Parathyroid adenoma (tissue), 2 donors: ENCODE measurements around the gene GJC1.

Experiments used
- H2AFZ ChIP-seq: fragments of 300-600 bp; sonication (generic); one replicate; pipeline ENCODE4 v1.7.0; 2017; ENCODE audit warnings: antibody characterized with exemption, mild to moderate bottlenecking
- H3K27ac ChIP-seq: fragments of 300-600 bp; sonication (generic); one replicate; pipeline ENCODE4 v1.7.0; 2017
- H3K27me3 ChIP-seq: fragments of 300-600 bp; sonication (generic); one replicate; pipeline ENCODE4 v1.7.0; 2017; ENCODE audit warnings: low read length; ENCODE audit not compliant: control insufficient read depth, insufficient read depth
- H3K36me3 ChIP-seq: fragments of 300-600 bp; sonication (generic); one replicate; pipeline ENCODE4 v1.7.0; 2017; ENCODE audit warnings: low read length; ENCODE audit not compliant: control insufficient read depth, insufficient read depth
- H3K4me1 ChIP-seq: fragments of 300-600 bp; sonication (generic); one replicate; pipeline ENCODE4 v1.7.0; 2017; ENCODE audit warnings: control low read depth
- H3K4me2 ChIP-seq: fragments of 300-600 bp; sonication (generic); one replicate; pipeline ENCODE4 v1.7.0; 2017; ENCODE audit warnings: low read length
- H3K4me3 ChIP-seq: fragments of 300-600 bp; sonication (generic); one replicate; pipeline ENCODE4 v1.7.0; 2017; ENCODE audit warnings: low read depth, low read length
- H3K79me2 ChIP-seq: fragments of 300-600 bp; sonication (generic); one replicate; pipeline ENCODE4 v1.7.0; 2017; ENCODE audit warnings: control low read depth
- H3K9ac ChIP-seq: fragments of 300-600 bp; sonication (generic); one replicate; pipeline ENCODE4 v1.7.0; 2017; ENCODE audit warnings: mild to moderate bottlenecking
- H3K9me3 ChIP-seq: fragments of 300-600 bp; sonication (generic); one replicate; pipeline ENCODE4 v1.7.0; 2017; ENCODE audit warnings: low read length; ENCODE audit not compliant: control insufficient read depth
- TF ChIP-seq, protein P1 (sequence below): fragments of 300-600 bp; sonication (generic); IDR thresholded peaks from one replicate; pipeline ENCODE4 v1.7.0; 2017; ENCODE audit warnings: antibody characterized with exemption, mild to moderate bottlenecking
- donor health status: primary hyperparathyroidism.

GJC1 gene

GRCh38 chr17:44795421-44795820 is 34.7 kb downstream of the GJC1 start:
- Histone ChIP-seq H3K27me3 (no peaks in the 10 kb centered on the region), H2AFZ (no peak overlapping the region), H3K4me3 (no peak overlapping the region), H3K4me2 (no peak overlapping the region), H3K27ac (peak overlapping the region; percentile 63), H3K9me3 (no peaks in the 10 kb centered on the region), H3K9ac (no peak overlapping the region), H3K79me2 (no peaks in the 10 kb centered on the region), H3K4me1 (no peaks in the 10 kb centered on the region), H3K36me3 (no peaks in the 10 kb centered on the region)
- TF ChIP-seq, protein P1, sequence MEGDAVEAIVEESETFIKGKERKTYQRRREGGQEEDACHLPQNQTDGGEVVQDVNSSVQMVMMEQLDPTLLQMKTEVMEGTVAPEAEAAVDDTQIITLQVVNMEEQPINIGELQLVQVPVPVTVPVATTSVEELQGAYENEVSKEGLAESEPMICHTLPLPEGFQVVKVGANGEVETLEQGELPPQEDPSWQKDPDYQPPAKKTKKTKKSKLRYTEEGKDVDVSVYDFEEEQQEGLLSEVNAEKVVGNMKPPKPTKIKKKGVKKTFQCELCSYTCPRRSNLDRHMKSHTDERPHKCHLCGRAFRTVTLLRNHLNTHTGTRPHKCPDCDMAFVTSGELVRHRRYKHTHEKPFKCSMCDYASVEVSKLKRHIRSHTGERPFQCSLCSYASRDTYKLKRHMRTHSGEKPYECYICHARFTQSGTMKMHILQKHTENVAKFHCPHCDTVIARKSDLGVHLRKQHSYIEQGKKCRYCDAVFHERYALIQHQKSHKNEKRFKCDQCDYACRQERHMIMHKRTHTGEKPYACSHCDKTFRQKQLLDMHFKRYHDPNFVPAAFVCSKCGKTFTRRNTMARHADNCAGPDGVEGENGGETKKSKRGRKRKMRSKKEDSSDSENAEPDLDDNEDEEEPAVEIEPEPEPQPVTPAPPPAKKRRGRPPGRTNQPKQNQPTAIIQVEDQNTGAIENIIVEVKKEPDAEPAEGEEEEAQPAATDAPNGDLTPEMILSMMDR = no peak

DNA sequence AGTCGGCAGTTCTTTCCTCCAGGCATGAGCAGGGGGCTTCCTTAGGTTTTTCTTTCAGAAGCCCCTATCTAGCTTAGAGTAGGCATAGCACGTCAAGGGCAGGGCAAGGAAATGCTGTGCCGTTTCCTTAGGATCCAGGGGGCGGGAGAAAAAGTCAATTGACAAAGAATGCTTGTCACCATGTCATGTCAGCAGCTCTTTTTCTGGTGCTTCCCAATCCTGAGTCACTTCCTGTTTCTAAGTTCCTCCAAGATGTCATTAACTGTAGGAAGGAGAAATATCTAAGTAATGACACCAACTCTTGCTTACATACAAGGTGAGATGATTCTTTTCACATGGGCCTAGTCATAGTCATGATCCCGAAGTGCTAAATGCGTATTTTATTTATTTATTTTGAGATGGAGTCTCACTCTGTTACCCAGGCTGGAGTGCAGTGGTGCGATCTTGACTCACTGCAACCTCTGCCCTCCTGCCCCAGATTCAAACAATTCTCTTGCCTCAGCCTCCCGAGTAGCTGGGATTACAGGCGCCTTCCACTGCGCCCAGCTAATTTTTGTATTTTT is 35.2 kb downstream of the GJC1 start:
- Histone ChIP-seq H3K27me3 (no peaks in the 10 kb centered on the region), H3K79me2 (no peaks in the 10 kb centered on the region), H3K9me3 (no peaks in the 10 kb centered on the region), H2AFZ (peak overlapping the region; percentile 42), H3K4me3 (no peak overlapping the region), H3K4me2 (no peak overlapping the region), H3K27ac (peak overlapping the region; percentile 63), H3K9ac (no peak overlapping the region), H3K36me3 (no peaks in the 10 kb centered on the region), H3K4me1 (no peaks in the 10 kb centered on the region)
- TF ChIP-seq, protein P1 = no peak

- Histone ChIP-seq H3K4me3 (no peak overlapping the region), H3K79me2 (no peaks in the 10 kb centered on the region), H3K27ac (peak overlapping the region; percentile 63), H3K9ac (no peak overlapping the region), H2AFZ (peak overlapping the region; percentile 42), H3K27me3 (no peaks in the 10 kb centered on the region), H3K9me3 (no peaks in the 10 kb centered on the region), H3K36me3 (no peaks in the 10 kb centered on the region), H3K4me1 (no peaks in the 10 kb centered on the region), H3K4me2 (no peak overlapping the region)
- TF ChIP-seq, protein P1 = no peak
Observed at GRCh38 chr17:44793885-44794842, 35.9 kb downstream of the GJC1 start.

DNA sequence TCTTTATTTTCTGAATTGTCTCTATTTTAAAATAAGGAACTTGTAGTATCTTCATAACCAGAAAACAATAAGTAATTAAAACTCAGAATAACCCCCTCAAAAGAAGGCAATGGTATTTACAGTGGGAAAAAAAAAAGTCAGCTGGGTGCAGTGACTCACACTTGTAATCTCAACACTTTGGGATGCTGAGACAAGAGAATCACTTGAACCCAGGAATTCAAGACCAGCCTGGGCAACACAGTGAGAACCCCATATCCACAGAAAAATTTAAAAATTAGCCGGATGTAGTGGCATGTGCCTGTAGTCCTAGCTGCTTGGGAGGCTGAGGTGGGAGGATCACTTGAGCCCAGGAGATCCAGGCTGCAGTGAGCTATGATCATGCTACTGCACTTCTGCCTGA is 37.8 kb downstream of the GJC1 start:
- H3K4me1 ChIP-seq = no peaks in the 10 kb centered on the region
- no peaks in the 10 kb centered on the region for H3K27me3 ChIP-seq
- H3K9me3 ChIP-seq = no peaks in the 10 kb centered on the region
- TF ChIP-seq, protein P1 = no peak
- no peak overlapping the region for H2AFZ ChIP-seq
- no peak overlapping the region for H3K9ac ChIP-seq
- H3K27ac ChIP-seq = no peak overlapping the region
- H3K79me2 ChIP-seq = no peaks in the 10 kb centered on the region
- no peak overlapping the region for H3K4me3 ChIP-seq
- no peaks in the 10 kb centered on the region for H3K36me3 ChIP-seq
- no peak overlapping the region for H3K4me2 ChIP-seq
